ENCODE measurements around the gene DDX27. TPM values are rescaled to one million over a fixed set of nuclear protein-coding genes. Genes with fewer than 3 reads are reported as not detected.

DDX27 gene
- total RNA-seq, 1 donor from 2014 or later: 27.8 TPM

GRCh38 chr20:49270177-49270576, 51.0 kb downstream of the DDX27 start:
- Histone ChIP-seq H3K36me3 (peaks cover 78% of the 10 kb centered on the region), H3K27me3 (ENCODE audit: low read depth) (no peaks in the 10 kb centered on the region), H3K4me3 (peak overlapping the region; percentile 9), H3K9me3 (no peaks in the 10 kb centered on the region), H3K27ac (no peak overlapping the region), H3K4me1 (peaks cover 88% of the 10 kb centered on the region)
- no peak for TF ChIP-seq CTCF (IDR thresholded peaks at IDR 0.05)
- DNase-seq (no peak), ATAC-seq (no peak)
- intact Hi-C loops (cut with DNase I): no loop called here

- Histone ChIP-seq H3K36me3 (peaks cover 78% of the 10 kb centered on the region), H3K4me3 (peak overlapping the region; percentile 9), H3K9me3 (no peaks in the 10 kb centered on the region), H3K27ac (no peak overlapping the region), H3K4me1 (peaks cover 88% of the 10 kb centered on the region), H3K27me3 (ENCODE audit: low read depth) (no peaks in the 10 kb centered on the region)
- intact Hi-C loops (cut with DNase I): no loop called here
- DNase-seq (no peak), ATAC-seq (no peak)
- TF ChIP-seq CTCF (IDR thresholded peaks at IDR 0.05): no peak
Measured at GRCh38 chr20:49270736-49271135, 51.5 kb downstream of the DDX27 start.

GRCh38 chr20:49272654-49273053, 53.4 kb downstream of the DDX27 start:
- Histone ChIP-seq H3K4me3 (no peak overlapping the region), H3K9me3 (no peaks in the 10 kb centered on the region), H3K4me1 (peaks cover 80% of the 10 kb centered on the region), H3K27me3 (ENCODE audit: low read depth) (no peaks in the 10 kb centered on the region), H3K36me3 (peaks cover 71% of the 10 kb centered on the region), H3K27ac (no peak overlapping the region)
- no peak for ATAC-seq
- no peak for DNase-seq
- intact Hi-C loops (cut with DNase I): no loop called here
- TF ChIP-seq CTCF (IDR thresholded peaks at IDR 0.05): no peak

- intact Hi-C loops (cut with DNase I): no loop called here
- Histone ChIP-seq H3K27me3 (ENCODE audit: low read depth) (no peaks in the 10 kb centered on the region), H3K27ac (no peak overlapping the region), H3K4me1 (peaks cover 69% of the 10 kb centered on the region), H3K36me3 (peaks cover 69% of the 10 kb centered on the region), H3K4me3 (no peak overlapping the region), H3K9me3 (no peaks in the 10 kb centered on the region)
- no peak for TF ChIP-seq CTCF (IDR thresholded peaks at IDR 0.05)
- ATAC-seq: no peak
- DNase-seq: no peak
Measured at GRCh38 chr20:49273696-49274277, 54.6 kb downstream of the DDX27 start.

GRCh38 chr20:49275216-49275615, 56.0 kb downstream of the DDX27 start:
- no peak overlapping the region for H3K4me3 ChIP-seq
- ATAC-seq (no peak), DNase-seq (no peak)
- H3K36me3 ChIP-seq: peaks cover 64% of the 10 kb centered on the region
- no peaks in the 10 kb centered on the region for H3K9me3 ChIP-seq
- H3K4me1 ChIP-seq: peaks cover 66% of the 10 kb centered on the region
- TF ChIP-seq CTCF (IDR thresholded peaks at IDR 0.05): no peak
- peak overlapping the region; percentile 93 for H3K27ac ChIP-seq
- intact Hi-C loops (cut with DNase I): no loop called here
- H3K27me3 ChIP-seq (ENCODE audit: low read depth): no peaks in the 10 kb centered on the region

All from lower lobe of right lung (tissue), 2 donors.